CD14-positive monocyte (primary cell): ENCODE measurements around the gene LMTK3. TPM values are rescaled to one million over a fixed set of nuclear protein-coding genes. Genes with fewer than 3 reads are reported as not detected.

Experiments used
- DNase-seq, 3 donors: peaks; one replicate each; pipeline ENCODE4 v3.0.0-alpha.2; 2011 to 2022
- H2AFZ ChIP-seq: 2 replicates; pipeline ENCODE4 v1.6.0; 2012; ENCODE audit warnings: mild to moderate bottlenecking, low read depth, low read length, inconsistent platforms; ENCODE audit not compliant: insufficient read depth, poor library complexity, severe bottlenecking
- H3K27ac ChIP-seq, 2 donors: 1 replicate in 1 of 2; 2 replicates in 1 of 2; pipeline ENCODE4 v1.5.1; 2012 to 2013; ENCODE audit warnings: low read length in 2 of 2, control low read depth in 1 of 2, inconsistent platforms in 1 of 2, low read depth in 1 of 2, mild to moderate bottlenecking in 1 of 2
- H3K27me3 ChIP-seq, 2 donors: one replicate each; pipeline versions ENCODE4 v1.6.0 to v1.6.1; 2011 to 2013; ENCODE audit warnings: low read length in 2 of 2; ENCODE audit not compliant: control insufficient read depth in 2 of 2, insufficient read depth in 2 of 2
- H3K36me3 ChIP-seq, 2 donors: replicated peaks in 1 of 2; 1 replicate in 1 of 2; 2 replicates in 1 of 2; pipeline versions ENCODE4 v1.5.1 to v1.6.1; 2012 to 2013; ENCODE audit warnings: low read length in 2 of 2, control low read depth in 1 of 2, inconsistent platforms in 1 of 2, mild to moderate bottlenecking in 1 of 2; ENCODE audit not compliant: insufficient read depth in 2 of 2, control insufficient read depth in 1 of 2
- H3K4me1 ChIP-seq, 2 donors: 1 replicate in 1 of 2; 2 replicates in 1 of 2; pipeline versions ENCODE4 v1.5.1 to v1.6.1; 2012 to 2013; ENCODE audit warnings: low read length in 2 of 2, control low read depth in 1 of 2, inconsistent platforms in 1 of 2, mild to moderate bottlenecking in 1 of 2, moderate library complexity in 1 of 2; ENCODE audit not compliant: insufficient read depth in 2 of 2, control insufficient read depth in 1 of 2
- H3K4me2 ChIP-seq: replicated peaks from 2 replicates; pipeline ENCODE3; 2012; ENCODE audit warnings: low read length, moderate library complexity, mild to moderate bottlenecking; ENCODE audit not compliant: poor library complexity, severe bottlenecking; ENCODE audit errors: extremely low read depth
- H3K4me3 ChIP-seq, 3 experiments: fragments of 200-600 bp in 1 of 3; sonication (generic) in 1 of 3; replicated peaks in 1 of 3; 1 replicate in 2 of 3; 2 replicates in 1 of 3; pipeline ENCODE4 v1.5.1; 2011 to 2013; ENCODE audit warnings: low read length in 3 of 3, mild to moderate bottlenecking in 3 of 3, control low read depth in 2 of 3, low read depth in 2 of 3, inconsistent platforms in 1 of 3, moderate library complexity in 1 of 3
- H3K79me2 ChIP-seq: 2 replicates; pipeline ENCODE4 v1.6.0; 2012; ENCODE audit warnings: mild to moderate bottlenecking, control low read depth, inconsistent platforms, low read length, moderate library complexity; ENCODE audit not compliant: insufficient read depth
- H3K9ac ChIP-seq: 2 replicates; pipeline ENCODE4 v1.6.0; 2017; ENCODE audit warnings: low read length, mild to moderate bottlenecking; ENCODE audit not compliant: insufficient read depth, poor library complexity, severe bottlenecking
- H3K9me3 ChIP-seq, 2 donors: replicated peaks in 1 of 2; 1 replicate in 1 of 2; 2 replicates in 1 of 2; pipeline versions ENCODE4 v1.5.1 to v1.6.1; 2012 to 2013; ENCODE audit warnings: low read length in 2 of 2, control low read depth in 1 of 2; ENCODE audit not compliant: control insufficient read depth in 1 of 2, insufficient read depth in 1 of 2
- H4K20me1 ChIP-seq: 2 replicates; pipeline ENCODE4 v1.6.0; 2012; ENCODE audit warnings: mild to moderate bottlenecking, low read length, control low read depth, moderate library complexity; ENCODE audit not compliant: insufficient read depth
- H3K27ac Mint-ChIP-seq, 7 donors: one replicate each; pipeline ENCODE4 v1.8.0; 2020; ENCODE audit warnings: mild to moderate bottlenecking in 7 of 7, mixed read lengths in 7 of 7, moderate library complexity in 6 of 7, inconsistent platforms in 2 of 7
- H3K27me3 Mint-ChIP-seq, 3 donors: one replicate each; pipeline ENCODE4 v1.8.0; 2021 to 2022; ENCODE audit warnings: low read depth in 3 of 3, mild to moderate bottlenecking in 3 of 3, mixed read lengths in 3 of 3, moderate library complexity in 3 of 3, inconsistent platforms in 1 of 3
- H3K36me3 Mint-ChIP-seq, 2 donors: one replicate each; pipeline ENCODE4 v1.8.0; 2020; ENCODE audit warnings: mixed read lengths in 2 of 2, inconsistent platforms in 1 of 2, mild to moderate bottlenecking in 1 of 2
- H3K4me1 Mint-ChIP-seq: one replicate; pipeline ENCODE4 v1.8.0; 2020; ENCODE audit warnings: mild to moderate bottlenecking, mixed read lengths
- H3K4me3 Mint-ChIP-seq, 2 donors: one replicate each; pipeline ENCODE4 v1.8.0; 2020; ENCODE audit warnings: mild to moderate bottlenecking in 2 of 2, mixed read lengths in 2 of 2, moderate library complexity in 1 of 2
- H3K9me3 Mint-ChIP-seq, 7 donors: one replicate each; pipeline ENCODE4 v1.8.0; 2020 to 2022; ENCODE audit warnings: mixed read lengths in 7 of 7, mild to moderate bottlenecking in 6 of 7, moderate library complexity in 6 of 7, inconsistent platforms in 2 of 7
- WGBS: methylation state at CpG from one replicate; pipeline ENCODE4 v1.1.5; 2013; ENCODE audit warnings: missing lambda C conversion rate; ENCODE audit not compliant: insufficient coverage; 5-methylcytosine and 5-hydroxymethylcytosine counted together
- intact Hi-C, 2 donors: fragments of 100-400 bp; cut with micrococcal nuclease; formaldehyde crosslinking; loops; one replicate each; pipeline versions ENCODE4 v1.15.0 to v1.15.1; 2023
- polyA plus RNA-seq, 3 donors: library from polyadenylated mRNA; depleted of rRNA in 1 of 3; unstranded in 2 of 3; stranded (reverse) in 1 of 3; fragments of 300-500 nt in 2 of 3; fragments of >200 nt in 1 of 3; fragmentation: Illumina TruSeq in 2 of 3; gene quantifications; 1 replicate in 2 of 3; 2 replicates in 1 of 3; pipeline ENCODE4 v1.2.3, GENCODE V29; 2012 to 2021
- TF ChIP-seq, protein P1 (sequence below): fragments of 200-600 bp; IDR thresholded peaks from one replicate; pipeline ENCODE4 v1.8.0; 2022; ENCODE audit warnings: antibody characterized with exemption, mild to moderate bottlenecking

The LMTK3 gene
- polyA plus RNA-seq, 3 donors: 0.08 TPM; not detected in 2

DNA sequence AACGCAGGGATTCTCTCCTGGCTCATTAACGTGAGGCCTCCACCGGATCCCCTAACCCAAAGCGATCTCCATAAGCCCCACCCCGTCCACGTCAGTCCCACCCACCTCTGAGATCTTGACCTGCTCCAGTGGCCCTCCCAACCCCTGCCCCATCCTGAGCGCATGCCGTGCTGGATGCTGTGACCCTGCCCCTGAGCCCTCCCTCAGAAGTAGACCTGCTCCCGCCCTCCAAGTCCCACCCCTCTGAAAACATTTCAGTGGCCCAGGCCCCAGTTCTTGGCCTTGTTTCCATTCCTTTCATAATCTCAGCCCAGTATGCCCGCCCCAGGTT is 19.9 kb downstream of the LMTK3 start:
- Histone ChIP-seq H3K4me1 (peaks cover 36 to 49% of the 10 kb centered on the region in 2 donors), H3K9me3 (peaks cover 0 to 3% of the 10 kb centered on the region in 2 donors), H3K27ac (no peak overlapping the region), H4K20me1 (no peaks in the 10 kb centered on the region), H2AFZ (no peak overlapping the region), H3K27me3 (peaks cover 11 to 35% of the 10 kb centered on the region in 2 donors), H3K79me2 (no peaks in the 10 kb centered on the region), H3K4me3 (no peak overlapping the region), H3K4me2 (peak overlapping the region; percentile 27), H3K36me3 (no peaks in the 10 kb centered on the region), H3K9ac (no peak overlapping the region)
- Mint-ChIP-seq H3K4me3 (peak overlapping the region in 1 of 2 donors; percentile 92), H3K4me1 (peaks cover 40% of the 10 kb centered on the region), H3K27me3 (peaks cover 46 to 65% (median 48%) of the 10 kb centered on the region in 3 donors), H3K36me3 (peaks cover 0 to 11% of the 10 kb centered on the region in 2 donors), H3K9me3 (peaks cover 0 to 27% (median 15%) of the 10 kb centered on the region in 7 donors), H3K27ac (peak overlapping the region in 5 of 7 donors; percentile 9 to 91 (median 41))
- WGBS: 23% methylated on average over 10 of the region's 10 CpGs
- intact Hi-C loops: loop anchor here (2.0 kb wide), 2 partner anchors 23 to 93 kb away; partner anchors contain the start of gene CYTH2 (in 2 of the 2)
- TF ChIP-seq, protein P1, sequence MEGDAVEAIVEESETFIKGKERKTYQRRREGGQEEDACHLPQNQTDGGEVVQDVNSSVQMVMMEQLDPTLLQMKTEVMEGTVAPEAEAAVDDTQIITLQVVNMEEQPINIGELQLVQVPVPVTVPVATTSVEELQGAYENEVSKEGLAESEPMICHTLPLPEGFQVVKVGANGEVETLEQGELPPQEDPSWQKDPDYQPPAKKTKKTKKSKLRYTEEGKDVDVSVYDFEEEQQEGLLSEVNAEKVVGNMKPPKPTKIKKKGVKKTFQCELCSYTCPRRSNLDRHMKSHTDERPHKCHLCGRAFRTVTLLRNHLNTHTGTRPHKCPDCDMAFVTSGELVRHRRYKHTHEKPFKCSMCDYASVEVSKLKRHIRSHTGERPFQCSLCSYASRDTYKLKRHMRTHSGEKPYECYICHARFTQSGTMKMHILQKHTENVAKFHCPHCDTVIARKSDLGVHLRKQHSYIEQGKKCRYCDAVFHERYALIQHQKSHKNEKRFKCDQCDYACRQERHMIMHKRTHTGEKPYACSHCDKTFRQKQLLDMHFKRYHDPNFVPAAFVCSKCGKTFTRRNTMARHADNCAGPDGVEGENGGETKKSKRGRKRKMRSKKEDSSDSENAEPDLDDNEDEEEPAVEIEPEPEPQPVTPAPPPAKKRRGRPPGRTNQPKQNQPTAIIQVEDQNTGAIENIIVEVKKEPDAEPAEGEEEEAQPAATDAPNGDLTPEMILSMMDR: no peak
- DNase-seq: no peak

GRCh38 chr19:48490981-48491792 is 20.4 kb downstream of the LMTK3 start:
- H3K4me1 Mint-ChIP-seq: peaks cover 40% of the 10 kb centered on the region
- H3K36me3 Mint-ChIP-seq: peaks cover 0 to 11% of the 10 kb centered on the region in 2 donors
- TF ChIP-seq, protein P1: no peak
- intact Hi-C loops: loop anchor here in 1 of 2 donors (2.0 kb wide), 1 partner anchor 94 kb away; no protein-coding TSS in a partner anchor
- 8% methylated on average over 30 of the region's 50 CpGs for WGBS
- Histone ChIP-seq H3K9me3 (peaks cover 0 to 3% of the 10 kb centered on the region in 2 donors), H3K4me3 (no peak overlapping the region), H3K27me3 (peaks cover 10 to 34% of the 10 kb centered on the region in 2 donors), H3K9ac (no peak overlapping the region), H3K4me1 (peaks cover 36 to 49% of the 10 kb centered on the region in 2 donors), H3K4me2 (peak overlapping the region; percentile 27), H3K79me2 (no peaks in the 10 kb centered on the region), H3K36me3 (no peaks in the 10 kb centered on the region), H4K20me1 (no peaks in the 10 kb centered on the region), H2AFZ (no peak overlapping the region), H3K27ac (no peak overlapping the region)
- peaks cover 45 to 60% (median 46%) of the 10 kb centered on the region in 3 donors for H3K27me3 Mint-ChIP-seq
- H3K9me3 Mint-ChIP-seq: peaks cover 0 to 27% (median 15%) of the 10 kb centered on the region in 7 donors
- DNase-seq: no peak
- peak overlapping the region in 4 of 7 donors; percentile 9 to 73 (median 38) for H3K27ac Mint-ChIP-seq
- H3K4me3 Mint-ChIP-seq: peak overlapping the region in 1 of 2 donors; percentile 92
